DND-41 (cell line): ENCODE data around the gene DLG1.

ENCODE experiments used
- CTCF ChIP-seq: IDR thresholded peaks from 2 replicates; pipeline ENCODE4 v1.5.1; 2012; ENCODE audit warnings: borderline replicate concordance, low read length, moderate library complexity, mild to moderate bottlenecking; ENCODE audit not compliant: poor library complexity, severe bottlenecking; ENCODE audit errors: extremely low read depth
- EZH2 ChIP-seq: IDR thresholded peaks from 3 replicates; pipeline ENCODE4 v1.6.1; 2012; ENCODE audit warnings: borderline replicate concordance, low read depth, mild to moderate bottlenecking, moderate library complexity, low read length, inconsistent platforms; ENCODE audit not compliant: severe bottlenecking

GRCh38 chr3:197225579-197225978 is 72.8 kb downstream of the DLG1 start:
- TF ChIP-seq CTCF: no peak
- TF ChIP-seq EZH2: no peak
